ENCODE data around the gene OLA1. TPM values are rescaled to one million over a fixed set of nuclear protein-coding genes. Genes with fewer than 3 reads are reported as not detected.
A peak's percentile ranks its signal among the peaks of the same experiment; 100 is the strongest.

The OLA1 gene
- total RNA-seq, 1 experiment from 2014 or later = 232 TPM

- no peak for DNase-seq
- Histone ChIP-seq H3K27me3 (no peaks in the 10 kb centered on the region), H3K9me3 (peaks cover 21% of the 10 kb centered on the region), H3K36me3 (peaks cover 18% of the 10 kb centered on the region), H3K4me3 (no peak overlapping the region)
Measured at GRCh38 chr2:174169372-174169771, 79.0 kb downstream of the OLA1 start.

GRCh38 chr2:174166261-174166660 is 82.1 kb downstream of the OLA1 start:
- Histone ChIP-seq H3K4me3 (no peak overlapping the region), H3K27me3 (no peaks in the 10 kb centered on the region)
- no peak for DNase-seq

GRCh38 chr2:174161490-174161889 is 86.8 kb downstream of the OLA1 start:
- peaks cover 2% of the 10 kb centered on the region; the same call in 1 of the 2 replicates for H3K9me3 ChIP-seq
- DNase-seq = no peak
- H3K27me3 ChIP-seq = no peaks in the 10 kb centered on the region
- H3K4me3 ChIP-seq = no peak overlapping the region
- peaks cover 5% of the 10 kb centered on the region for H3K36me3 ChIP-seq

More at GRCh38 chr2:174166261-174166660, 82.1 kb downstream of the OLA1 start:
- Histone ChIP-seq H3K9me3 (peaks cover 19% of the 10 kb centered on the region), H3K36me3 (peaks cover 14% of the 10 kb centered on the region)

- peaks cover 5% of the 10 kb centered on the region for H3K36me3 ChIP-seq
- no peaks in the 10 kb centered on the region for H3K9me3 ChIP-seq
- no peaks in the 10 kb centered on the region for H3K27me3 ChIP-seq
- no peak overlapping the region for H3K4me3 ChIP-seq
- DNase-seq = no peak
Measured at GRCh38 chr2:174158003-174158402, 90.3 kb downstream of the OLA1 start.

GRCh38 chr2:174157053-174157452 is 91.3 kb downstream of the OLA1 start:
- DNase-seq = no peak
- H3K36me3 ChIP-seq = peaks cover 5% of the 10 kb centered on the region
- no peaks in the 10 kb centered on the region for H3K27me3 ChIP-seq
- H3K4me3 ChIP-seq = no peak overlapping the region
- H3K9me3 ChIP-seq = no peaks in the 10 kb centered on the region

GRCh38 chr2:174153757-174154680 is 94.3 kb downstream of the OLA1 start:
- peak; percentile 61 for DNase-seq
- Histone ChIP-seq H3K36me3 (peaks cover 5% of the 10 kb centered on the region), H3K27me3 (no peaks in the 10 kb centered on the region), H3K4me3 (no peak overlapping the region), H3K9me3 (no peaks in the 10 kb centered on the region)

GRCh38 chr2:174149530-174149929 is 98.8 kb downstream of the OLA1 start:
- Histone ChIP-seq H3K27me3 (no peaks in the 10 kb centered on the region), H3K9me3 (no peaks in the 10 kb centered on the region), H3K36me3 (no peaks in the 10 kb centered on the region; the same call in none of the 2 replicates), H3K4me3 (no peak overlapping the region)
- no peak for DNase-seq

- Histone ChIP-seq H3K9me3 (no peaks in the 10 kb centered on the region), H3K4me3 (no peak overlapping the region)
Measured at GRCh38 chr2:174148833-174149232, 99.5 kb downstream of the OLA1 start.

GRCh38 chr2:174145827-174146226 is 102.5 kb downstream of the OLA1 start:
- H3K27me3 ChIP-seq = no peaks in the 10 kb centered on the region
- no peak overlapping the region for H3K4me3 ChIP-seq
- H3K36me3 ChIP-seq = peaks cover 6% of the 10 kb centered on the region; the same call in 1 of the 2 replicates
- no peak for DNase-seq
- no peaks in the 10 kb centered on the region for H3K9me3 ChIP-seq

More at GRCh38 chr2:174148833-174149232, 99.5 kb downstream of the OLA1 start:
- no peaks in the 10 kb centered on the region for H3K27me3 ChIP-seq
- H3K36me3 ChIP-seq = no peaks in the 10 kb centered on the region; the same call in none of the 2 replicates
- no peak for DNase-seq

GRCh38 chr2:174142290-174142689 is 106.0 kb downstream of the OLA1 start:
- peaks cover 34% of the 10 kb centered on the region for H3K36me3 ChIP-seq

GRCh38 chr2:174138161-174138560 is 110.2 kb downstream of the OLA1 start:
- H3K36me3 ChIP-seq = peaks cover 44% of the 10 kb centered on the region
- no peak for DNase-seq
- H3K9me3 ChIP-seq = peaks cover 7% of the 10 kb centered on the region; the same call in 1 of the 2 replicates
- no peak overlapping the region for H3K4me3 ChIP-seq
- H3K27me3 ChIP-seq = no peaks in the 10 kb centered on the region

More at GRCh38 chr2:174142290-174142689, 106.0 kb downstream of the OLA1 start:
- no peaks in the 10 kb centered on the region for H3K27me3 ChIP-seq
- no peak for DNase-seq
- peaks cover 5% of the 10 kb centered on the region; the same call in 1 of the 2 replicates for H3K9me3 ChIP-seq
- H3K4me3 ChIP-seq = no peak overlapping the region

GRCh38 chr2:174135981-174136380 is 112.4 kb downstream of the OLA1 start:
- peaks cover 7% of the 10 kb centered on the region; the same call in 1 of the 2 replicates for H3K9me3 ChIP-seq

GRCh38 chr2:174125090-174125489 is 123.2 kb downstream of the OLA1 start:
- Histone ChIP-seq H3K27me3 (no peaks in the 10 kb centered on the region), H3K9me3 (no peaks in the 10 kb centered on the region), H3K4me3 (no peak overlapping the region), H3K36me3 (peaks cover 19% of the 10 kb centered on the region)
- no peak for DNase-seq

More at GRCh38 chr2:174135981-174136380, 112.4 kb downstream of the OLA1 start:
- Histone ChIP-seq H3K4me3 (no peak overlapping the region), H3K36me3 (peaks cover 41% of the 10 kb centered on the region), H3K27me3 (no peaks in the 10 kb centered on the region)
- DNase-seq = no peak

- Histone ChIP-seq H3K9me3 (no peaks in the 10 kb centered on the region), H3K27me3 (no peaks in the 10 kb centered on the region), H3K36me3 (peaks cover 20% of the 10 kb centered on the region), H3K4me3 (no peak overlapping the region)
- no peak for DNase-seq
Measured at GRCh38 chr2:174124181-174124580, 124.2 kb downstream of the OLA1 start.

- peaks cover 16% of the 10 kb centered on the region for H3K36me3 ChIP-seq
- H3K27me3 ChIP-seq = no peaks in the 10 kb centered on the region
- no peaks in the 10 kb centered on the region for H3K9me3 ChIP-seq
- no peak for DNase-seq
- no peak overlapping the region for H3K4me3 ChIP-seq
Measured at GRCh38 chr2:174122185-174122584, 126.1 kb downstream of the OLA1 start.

- no peak for DNase-seq
- H3K4me3 ChIP-seq = no peak overlapping the region
Measured at GRCh38 chr2:174121612-174122011, 126.7 kb downstream of the OLA1 start.

GRCh38 chr2:174121175-174121574 is 127.2 kb downstream of the OLA1 start:
- DNase-seq = peak; percentile 4
- Histone ChIP-seq H3K36me3 (peaks cover 16% of the 10 kb centered on the region; the same call in 1 of the 2 replicates), H3K27me3 (no peaks in the 10 kb centered on the region), H3K4me3 (no peak overlapping the region), H3K9me3 (no peaks in the 10 kb centered on the region)

More at GRCh38 chr2:174121612-174122011, 126.7 kb downstream of the OLA1 start:
- H3K36me3 ChIP-seq = peaks cover 16% of the 10 kb centered on the region
- H3K27me3 ChIP-seq = no peaks in the 10 kb centered on the region
- no peaks in the 10 kb centered on the region for H3K9me3 ChIP-seq

Measured in MG63 (cell line).